ENCODE results near the gene SSRP1.

Gene SSRP1

DNA sequence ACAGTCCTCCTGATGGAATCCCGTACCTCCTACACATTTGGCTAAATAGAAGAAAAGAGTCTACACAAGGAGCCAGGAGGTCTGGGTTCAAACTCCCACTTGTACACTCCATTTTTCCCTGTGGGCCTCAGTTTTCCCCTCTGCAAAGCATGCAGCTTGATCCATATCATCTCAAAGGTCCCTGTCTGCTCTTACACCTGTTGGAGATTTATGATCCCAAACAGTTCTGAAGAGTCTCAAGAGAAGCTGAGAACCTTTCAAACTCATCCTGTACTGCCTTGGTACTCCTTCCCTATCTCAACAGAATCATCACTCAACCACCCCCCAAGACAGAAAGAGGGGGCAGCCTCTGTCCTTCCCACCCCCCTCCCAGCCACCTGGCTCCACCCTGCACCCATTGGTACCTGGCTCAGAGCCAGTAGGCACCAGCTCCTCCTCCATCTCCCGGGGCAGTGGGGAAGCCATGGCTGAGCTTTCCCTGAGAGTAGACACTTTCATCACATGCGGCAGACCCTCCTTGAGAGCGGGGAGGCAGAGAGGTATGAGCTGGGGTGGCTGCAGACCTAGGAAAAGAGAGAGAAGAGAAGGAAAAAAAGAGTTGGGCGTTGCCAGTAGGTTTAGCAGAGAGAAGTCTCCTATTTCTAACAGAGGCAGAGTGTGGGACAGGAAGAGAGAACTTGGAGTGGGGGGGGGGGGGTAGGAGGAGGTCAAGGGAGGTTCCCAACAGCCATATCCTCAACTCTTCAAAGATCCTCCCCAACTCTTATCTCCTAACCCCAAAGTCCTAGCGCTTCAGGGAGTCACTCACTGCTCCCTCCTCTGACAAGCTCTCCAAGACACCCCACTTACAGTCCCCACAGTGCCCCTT, 14.1 kb downstream of the SSRP1 start:
- Mint-ChIP-seq H3K27ac (peak overlapping the region; percentile 11), H3K4me1 (ENCODE audit: low read depth) (peaks cover 44% of the 10 kb centered on the region), H3K36me3 (ENCODE audit: low read depth) (peaks cover 31% of the 10 kb centered on the region), H3K4me3 (no peak overlapping the region), H3K9me3 (no peaks in the 10 kb centered on the region), H3K27me3 (no peaks in the 10 kb centered on the region)
- DNase-seq: no peak

DNA sequence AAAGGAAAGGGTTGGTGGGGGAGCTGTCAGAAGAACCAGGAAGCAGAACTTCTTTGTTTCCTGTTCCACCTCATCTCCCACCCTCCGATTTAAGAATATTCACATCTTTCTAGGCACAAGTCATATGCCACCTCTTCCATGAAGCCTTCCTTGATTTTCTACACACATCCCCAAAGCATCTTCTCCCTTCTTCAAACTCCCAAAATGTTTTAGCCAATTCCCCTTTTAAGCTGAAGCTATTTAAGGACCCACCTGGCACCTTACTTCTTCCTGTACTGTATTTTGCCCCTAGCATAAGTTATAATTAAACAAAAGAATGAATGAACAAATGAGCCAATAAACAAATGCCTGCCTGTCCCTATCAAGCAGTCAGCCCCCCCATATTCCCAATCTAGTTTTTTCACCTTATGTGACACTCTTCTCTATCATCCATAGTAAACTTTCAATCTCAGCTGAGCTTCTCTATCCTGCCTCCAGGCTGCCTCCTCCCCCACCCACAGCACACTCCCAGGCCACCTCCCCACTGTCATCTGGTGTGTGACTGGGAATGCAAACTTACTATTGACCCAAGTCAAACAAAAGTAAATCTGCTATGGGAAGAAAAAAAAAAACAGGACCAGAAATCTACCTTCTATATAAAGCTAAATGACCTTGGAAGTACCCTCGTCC, 14.8 kb downstream of the SSRP1 start:
- Mint-ChIP-seq H3K36me3 (ENCODE audit: low read depth) (peaks cover 24% of the 10 kb centered on the region), H3K27me3 (no peaks in the 10 kb centered on the region), H3K9me3 (no peaks in the 10 kb centered on the region), H3K27ac (no peak overlapping the region), H3K4me3 (no peak overlapping the region), H3K4me1 (ENCODE audit: low read depth) (peaks cover 36% of the 10 kb centered on the region)
- no peak for DNase-seq

DNA sequence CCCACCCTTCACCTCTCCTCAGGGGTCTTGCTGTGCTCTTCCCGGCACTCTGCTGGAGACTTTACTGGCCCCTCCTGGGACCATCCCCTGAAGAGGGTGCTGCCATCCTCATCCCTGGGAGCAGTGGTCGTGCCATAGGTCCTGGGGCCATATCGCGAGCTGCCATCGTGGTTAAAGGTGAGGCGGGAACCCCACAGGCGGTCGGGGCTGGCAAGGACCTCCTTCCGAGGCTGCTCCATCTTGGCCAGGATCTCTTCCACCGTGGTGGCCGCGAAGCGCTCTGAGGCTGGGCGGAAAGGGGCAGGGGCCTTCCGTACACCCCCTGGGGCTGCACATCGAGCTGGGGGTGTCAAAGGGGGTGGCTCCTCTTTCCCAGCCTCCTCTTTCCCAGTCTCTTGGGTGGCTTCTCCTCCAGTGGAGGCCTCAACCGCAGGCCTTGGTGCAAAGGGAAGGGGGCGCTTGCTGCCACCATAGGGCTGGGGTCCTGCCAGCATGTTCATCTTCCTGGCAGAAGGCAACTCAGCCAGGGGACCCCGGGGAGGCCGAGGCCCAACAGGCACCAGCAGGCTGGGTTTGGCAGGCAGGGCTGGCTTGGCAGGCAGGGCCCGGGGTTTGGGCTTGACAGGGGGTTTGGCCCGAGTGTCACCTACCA, 15.5 kb downstream of the SSRP1 start:
- H3K27ac Mint-ChIP-seq: no peak overlapping the region
- peaks cover 17% of the 10 kb centered on the region for H3K36me3 Mint-ChIP-seq (ENCODE audit: low read depth)
- no peak for DNase-seq
- peaks cover 30% of the 10 kb centered on the region for H3K4me1 Mint-ChIP-seq (ENCODE audit: low read depth)
- no peak overlapping the region for H3K4me3 Mint-ChIP-seq
- H3K27me3 Mint-ChIP-seq: no peaks in the 10 kb centered on the region
- no peaks in the 10 kb centered on the region for H3K9me3 Mint-ChIP-seq

- Mint-ChIP-seq H3K4me1 (ENCODE audit: low read depth) (peaks cover 18% of the 10 kb centered on the region), H3K9me3 (no peaks in the 10 kb centered on the region), H3K4me3 (no peak overlapping the region), H3K27me3 (no peaks in the 10 kb centered on the region), H3K27ac (peak overlapping the region; percentile 6), H3K36me3 (ENCODE audit: low read depth) (peaks cover 14% of the 10 kb centered on the region)
- DNase-seq: no peak
These were observed 17.5 kb downstream of the SSRP1 start for GRCh38 chr11:57318178-57318577.

- Mint-ChIP-seq H3K4me3 (no peak overlapping the region), H3K4me1 (ENCODE audit: low read depth) (peaks cover 13% of the 10 kb centered on the region), H3K9me3 (no peaks in the 10 kb centered on the region), H3K36me3 (ENCODE audit: low read depth) (peaks cover 20% of the 10 kb centered on the region), H3K27me3 (no peaks in the 10 kb centered on the region), H3K27ac (no peak overlapping the region)
- no peak for DNase-seq
These were observed 19.7 kb downstream of the SSRP1 start for GRCh38 chr11:57316017-57316416.

DNA sequence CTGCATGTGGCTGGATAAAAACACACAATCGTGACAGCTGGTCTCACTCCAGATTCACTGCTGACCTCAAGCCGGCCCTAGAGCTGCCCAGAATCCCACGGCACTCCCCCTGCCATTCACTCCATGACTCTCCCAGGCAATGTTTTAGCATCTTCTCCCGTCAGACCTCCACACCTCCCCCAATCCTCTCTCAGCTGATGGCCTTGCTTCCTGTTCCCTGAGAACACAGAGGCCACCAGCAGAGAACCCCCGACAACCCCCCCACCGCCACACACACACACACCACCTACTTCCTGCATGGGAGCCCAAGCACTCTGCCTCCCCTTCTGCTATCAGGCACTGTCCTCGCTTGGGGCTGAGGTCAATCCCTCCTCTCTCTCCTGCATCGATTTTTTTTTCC, 20.2 kb downstream of the SSRP1 start:
- Mint-ChIP-seq H3K4me3 (no peak overlapping the region), H3K27ac (no peak overlapping the region), H3K27me3 (no peaks in the 10 kb centered on the region), H3K36me3 (ENCODE audit: low read depth) (peaks cover 15% of the 10 kb centered on the region), H3K9me3 (no peaks in the 10 kb centered on the region), H3K4me1 (ENCODE audit: low read depth) (peaks cover 18% of the 10 kb centered on the region)
- DNase-seq: no peak

GRCh38 chr11:57314221-57314973, 21.3 kb downstream of the SSRP1 start:
- no peaks in the 10 kb centered on the region for H3K9me3 Mint-ChIP-seq
- DNase-seq: no peak
- H3K27ac Mint-ChIP-seq: no peak overlapping the region
- no peaks in the 10 kb centered on the region for H3K27me3 Mint-ChIP-seq
- H3K4me1 Mint-ChIP-seq (ENCODE audit: low read depth): peaks cover 18% of the 10 kb centered on the region
- H3K36me3 Mint-ChIP-seq (ENCODE audit: low read depth): peaks cover 22% of the 10 kb centered on the region
- no peak overlapping the region for H3K4me3 Mint-ChIP-seq

- peaks cover 18% of the 10 kb centered on the region for H3K4me1 Mint-ChIP-seq (ENCODE audit: low read depth)
- H3K36me3 Mint-ChIP-seq (ENCODE audit: low read depth): peaks cover 23% of the 10 kb centered on the region
- H3K27me3 Mint-ChIP-seq: no peaks in the 10 kb centered on the region
- no peak overlapping the region for H3K27ac Mint-ChIP-seq
- DNase-seq: no peak
- no peaks in the 10 kb centered on the region for H3K9me3 Mint-ChIP-seq
- H3K4me3 Mint-ChIP-seq: no peak overlapping the region
These were observed 21.9 kb downstream of the SSRP1 start for GRCh38 chr11:57313788-57314135.

DNA sequence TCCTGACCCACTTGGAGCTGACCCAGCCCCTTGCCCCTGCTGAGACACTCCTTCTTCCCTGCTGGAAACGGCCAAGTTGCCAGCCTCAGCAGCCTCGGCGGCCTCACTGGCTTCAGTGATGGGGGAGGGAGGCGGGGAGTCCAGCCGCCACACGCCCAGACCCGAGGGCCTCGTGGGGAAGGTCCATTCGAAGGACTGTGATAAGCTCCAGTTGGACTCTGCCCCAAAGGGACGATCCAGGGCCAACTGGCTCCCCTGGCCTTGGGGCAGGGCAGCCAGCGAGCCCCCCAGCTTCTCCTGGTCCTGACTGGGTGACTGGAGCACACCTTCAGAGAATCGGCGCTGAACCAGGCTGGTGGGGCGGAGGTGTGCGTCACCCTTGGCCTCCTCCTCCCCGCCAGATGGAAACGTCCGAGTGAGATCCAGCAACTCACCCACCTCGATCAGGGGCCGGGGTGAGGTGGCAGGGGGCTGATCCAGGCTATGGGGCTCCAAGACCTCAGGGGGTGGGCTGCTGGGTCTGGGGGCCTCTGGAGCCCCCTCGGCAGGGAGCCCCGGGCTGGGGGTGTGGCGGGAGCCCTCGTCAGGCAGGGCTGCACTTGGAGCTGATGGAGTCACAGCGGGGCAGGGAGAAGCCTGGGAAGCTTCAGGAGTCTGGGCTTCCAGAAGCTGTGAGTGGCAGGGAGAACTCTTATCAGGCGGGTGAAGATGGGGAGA, 22.5 kb downstream of the SSRP1 start:
- no peak for DNase-seq
- H3K9me3 Mint-ChIP-seq: no peaks in the 10 kb centered on the region
- no peaks in the 10 kb centered on the region for H3K27me3 Mint-ChIP-seq
- peaks cover 18% of the 10 kb centered on the region for H3K4me1 Mint-ChIP-seq (ENCODE audit: low read depth)
- H3K36me3 Mint-ChIP-seq (ENCODE audit: low read depth): peaks cover 27% of the 10 kb centered on the region
- no peak overlapping the region for H3K4me3 Mint-ChIP-seq
- H3K27ac Mint-ChIP-seq: no peak overlapping the region

DNA sequence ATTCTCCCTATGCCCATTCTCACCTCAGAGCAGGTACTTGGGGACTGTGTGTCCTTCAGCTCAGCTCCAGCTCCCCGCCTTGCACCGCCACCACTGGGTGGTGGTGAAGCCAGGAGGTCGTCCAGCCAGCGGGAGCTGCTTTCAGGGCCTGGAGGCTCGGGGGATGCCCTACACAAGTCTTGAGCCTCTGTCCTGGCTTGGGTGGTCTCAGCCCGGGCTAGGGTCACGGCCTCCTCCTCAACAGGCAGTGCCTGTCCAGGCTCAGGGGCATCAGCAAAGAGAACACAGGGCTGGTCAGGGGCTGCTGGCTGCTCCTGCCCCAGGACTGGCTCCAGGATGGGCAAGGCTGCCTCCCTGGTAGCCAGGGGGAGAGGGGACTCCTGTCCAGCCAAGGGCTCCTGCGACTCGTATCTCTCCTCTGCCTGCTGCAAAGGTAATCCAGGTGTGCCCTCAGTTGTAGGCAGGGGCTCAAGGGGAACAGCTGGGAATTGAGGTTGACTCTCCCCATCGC, 23.1 kb downstream of the SSRP1 start:
- H3K4me3 Mint-ChIP-seq: no peak overlapping the region

GRCh38 chr11:57311109-57311936, 24.4 kb downstream of the SSRP1 start:
- peaks cover 18% of the 10 kb centered on the region for H3K4me1 Mint-ChIP-seq (ENCODE audit: low read depth)
- no peak overlapping the region for H3K27ac Mint-ChIP-seq

More for the DNA sequence above, 23.1 kb downstream of the SSRP1 start:
- H3K9me3 Mint-ChIP-seq: no peaks in the 10 kb centered on the region
- no peak overlapping the region for H3K27ac Mint-ChIP-seq
- H3K27me3 Mint-ChIP-seq: no peaks in the 10 kb centered on the region
- peaks cover 18% of the 10 kb centered on the region for H3K4me1 Mint-ChIP-seq (ENCODE audit: low read depth)
- no peak for DNase-seq
- H3K36me3 Mint-ChIP-seq (ENCODE audit: low read depth): peaks cover 31% of the 10 kb centered on the region

GRCh38 chr11:57310630-57311086, 25.0 kb downstream of the SSRP1 start:
- Mint-ChIP-seq H3K4me3 (peak overlapping the region; percentile 43), H3K9me3 (no peaks in the 10 kb centered on the region), H3K4me1 (ENCODE audit: low read depth) (peaks cover 18% of the 10 kb centered on the region), H3K36me3 (ENCODE audit: low read depth) (peaks cover 31% of the 10 kb centered on the region), H3K27me3 (no peaks in the 10 kb centered on the region), H3K27ac (no peak overlapping the region)
- no peak for DNase-seq

More at GRCh38 chr11:57311109-57311936, 24.4 kb downstream of the SSRP1 start:
- no peaks in the 10 kb centered on the region for H3K27me3 Mint-ChIP-seq
- no peaks in the 10 kb centered on the region for H3K9me3 Mint-ChIP-seq
- H3K36me3 Mint-ChIP-seq (ENCODE audit: low read depth): peaks cover 31% of the 10 kb centered on the region
- peak; percentile 79 for DNase-seq
- peak overlapping the region; percentile 43 for H3K4me3 Mint-ChIP-seq

GRCh38 chr11:57310091-57310490, 25.6 kb downstream of the SSRP1 start:
- Mint-ChIP-seq H3K27ac (no peak overlapping the region), H3K36me3 (ENCODE audit: low read depth) (peaks cover 31% of the 10 kb centered on the region), H3K4me1 (ENCODE audit: low read depth) (peaks cover 18% of the 10 kb centered on the region), H3K9me3 (no peaks in the 10 kb centered on the region), H3K27me3 (no peaks in the 10 kb centered on the region), H3K4me3 (no peak overlapping the region)
- DNase-seq: no peak

All from activated T-cell treated with anti-CD3 and anti-CD28 coated beads, Interleukin-2, amount 50 U/mL, for 24 hours (primary cell).